HEK293T (cell line): ENCODE results near the gene RUNX3.

Source experiments
- BHLHE40 ChIP-seq: fragments of 450-650 bp; IDR thresholded peaks from 2 replicates; pipeline ENCODE4 v1.6.1; 2016; ENCODE audit warnings: mild to moderate bottlenecking, moderate library complexity, borderline replicate concordance
- LEF1 ChIP-seq: fragments of 450-650 bp; IDR thresholded peaks from 2 replicates; pipeline ENCODE4 v1.6.1; 2017; ENCODE audit warnings: mild to moderate bottlenecking, borderline replicate concordance
- NFRKB ChIP-seq: fragments of 450-650 bp; IDR thresholded peaks from 2 replicates; pipeline ENCODE4 v1.6.1; 2016; ENCODE audit warnings: mild to moderate bottlenecking, moderate library complexity
- SUZ12 ChIP-seq: fragments of 450-650 bp; IDR thresholded peaks from 2 replicates; pipeline ENCODE4 v1.6.1; 2016; ENCODE audit warnings: mild to moderate bottlenecking

DNA sequence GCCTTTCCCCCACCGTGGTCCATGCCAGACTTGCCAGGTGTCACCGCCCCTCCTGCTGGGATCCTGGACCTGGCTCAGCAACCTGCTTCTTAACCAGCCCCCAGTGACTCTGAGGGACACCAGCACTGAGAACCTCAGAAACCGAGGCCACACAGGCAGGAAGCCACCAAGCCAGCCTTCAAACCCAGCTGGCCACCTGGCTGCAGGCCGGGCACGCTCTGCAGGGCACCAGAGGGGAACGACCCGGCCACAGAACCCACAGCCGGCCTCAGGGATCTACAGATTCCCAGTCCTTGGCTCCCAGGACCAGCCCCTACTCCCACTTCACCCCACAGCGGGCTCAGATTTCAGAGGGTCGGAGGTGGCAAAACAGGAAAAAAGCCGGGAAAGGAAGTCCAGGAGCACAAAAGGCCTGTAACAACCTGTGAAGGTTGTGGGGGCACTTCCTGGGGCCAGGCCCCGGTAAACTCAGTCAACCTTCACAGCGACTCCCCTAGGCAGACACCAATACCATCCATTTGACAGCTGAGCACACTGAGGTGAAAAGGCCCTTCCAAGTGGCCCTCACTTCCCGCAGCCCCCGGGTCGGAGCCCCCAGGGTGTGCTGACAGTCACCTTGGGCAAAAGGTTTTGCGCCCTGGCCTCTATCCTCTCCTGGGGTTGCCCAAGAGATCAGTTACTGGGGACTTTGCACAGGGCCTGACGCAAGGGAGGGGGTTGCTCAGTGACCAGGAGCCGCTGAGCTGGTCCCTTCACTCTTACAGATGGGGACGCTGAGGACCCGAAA, 14.1 kb downstream of the RUNX3 start:
- TF ChIP-seq NFRKB (no peak), LEF1 (no peak), BHLHE40 (no peak), SUZ12 (no peak)
